ENCODE results near the gene DNAH2. TPM values are rescaled to one million over a fixed set of nuclear protein-coding genes. Genes with fewer than 3 reads are reported as not detected.

Gene DNAH2
- total RNA-seq, 1 experiment from 2014 or later, result 2.0 TPM

GRCh38 chr17:7798839-7799238 lies 81.3 kb downstream of the DNAH2 start:
- Histone ChIP-seq H4K20me1 (ENCODE audit: insufficient read depth) (no peaks in the 10 kb centered on the region), H2AFZ (ENCODE audit: low read depth, low read length, poor library complexity, severe bottlenecking) (no peak overlapping the region), H3K27me3 (ENCODE audit: insufficient read depth, low read length) (no peaks in the 10 kb centered on the region), H3K4me3 (replicated peaks in 1 of 2; ENCODE audit: low read depth in 1 of 2, low read length in 2 of 2) (no peak overlapping the region), H3K36me3 (ENCODE audit: control insufficient read depth in 1 of 2, insufficient read depth in 2 of 2, low read length in 2 of 2) (no peaks in the 10 kb centered on the region), H3K9me3 (ENCODE audit: control insufficient read depth in 1 of 2, insufficient read depth in 1 of 2, low read depth in 1 of 2, low read length in 2 of 2) (no peaks in the 10 kb centered on the region), H3K4me1 (ENCODE audit: control insufficient read depth in 1 of 2, insufficient read depth in 2 of 2, low read length in 2 of 2) (peaks cover 1 to 3% of the 10 kb centered on the region in 2 experiments; a peak in 2 of 4 replicates), H3K9me2 (ENCODE audit: insufficient read depth) (no peaks in the 10 kb centered on the region), H3K9ac (ENCODE audit: low read length) (no peak overlapping the region), H3K4me2 (ENCODE audit: low read length) (no peak overlapping the region), H3K79me2 (ENCODE audit: insufficient read depth, low read length) (no peaks in the 10 kb centered on the region), H3K27ac (ENCODE audit: low read depth, low read length) (no peak overlapping the region)
- TF ChIP-seq REST (IDR thresholded peaks at IDR 0.05; ENCODE audit: low read depth), result no peak
- TF ChIP-seq SIN3A (IDR thresholded peaks at IDR 0.05; ENCODE audit: low read depth), result no peak
- TF ChIP-seq SP1 (IDR thresholded peaks at IDR 0.05; ENCODE audit: low read depth), result no peak
- no peak for TF ChIP-seq ZBTB33 (IDR thresholded peaks at IDR 0.05; ENCODE audit: extremely low read depth, insufficient replicate concordance, low read length)
- TF ChIP-seq EGR1 (IDR thresholded peaks at IDR 0.05; ENCODE audit: low read depth), result no peak
- TF ChIP-seq ELF1 (IDR thresholded peaks at IDR 0.05; ENCODE audit: borderline replicate concordance, low read depth), result no peak
- no peak for TF ChIP-seq ATF3 (IDR thresholded peaks at IDR 0.05)
- TF ChIP-seq FOSL1 (IDR thresholded peaks at IDR 0.05; ENCODE audit: low read depth), result no peak
- no peak for TF ChIP-seq EZH2phosphoT487 (IDR thresholded peaks at IDR 0.05; ENCODE audit: borderline replicate concordance)
- ATAC-seq (no peak), DNase-seq (ENCODE audit: low read depth, low spot score) (no peak)
- intact Hi-C loops (cut with micrococcal nuclease), result no loop called here
- ChIA-PET CTCF (no interaction called here), POLR2A (no interaction called here), RAD21 (ENCODE audit: low non-redundant PET in 1 of 2, low total read pairs in 2 of 2, uncharacterized antibody in 2 of 2, unreplicated experiment in 2 of 2) (no interaction called here)
- no TSS peak for BruUV-seq (replicated peaks)
